Activated naive CD8-positive, alpha-beta T cell (primary cell): Measurements from ENCODE around the gene IGF2R.
"Not testable (repeated sequence)": the region's sequence is repeated elsewhere in the genome, so short reads cannot be mapped to it uniquely, and the experiment has no call there.

ENCODE experiments used
- H3K27ac Mint-ChIP-seq: one replicate; pipeline ENCODE4 v1.8.0; 2021; ENCODE audit warnings: mixed read lengths
- H3K27me3 Mint-ChIP-seq: one replicate; pipeline ENCODE4 v1.8.0; 2021; ENCODE audit warnings: mixed read lengths
- H3K36me3 Mint-ChIP-seq: one replicate; pipeline ENCODE4 v1.8.0; 2021; ENCODE audit warnings: mixed read lengths
- H3K4me1 Mint-ChIP-seq: one replicate; pipeline ENCODE4 v1.8.0; 2021; ENCODE audit warnings: low read depth, mixed read lengths
- H3K4me3 Mint-ChIP-seq: one replicate; pipeline ENCODE4 v1.8.0; 2021; ENCODE audit warnings: mild to moderate bottlenecking, mixed read lengths
- H3K9me3 Mint-ChIP-seq: one replicate; pipeline ENCODE4 v1.8.0; 2021; ENCODE audit warnings: low read depth, mixed read lengths

Gene IGF2R

DNA sequence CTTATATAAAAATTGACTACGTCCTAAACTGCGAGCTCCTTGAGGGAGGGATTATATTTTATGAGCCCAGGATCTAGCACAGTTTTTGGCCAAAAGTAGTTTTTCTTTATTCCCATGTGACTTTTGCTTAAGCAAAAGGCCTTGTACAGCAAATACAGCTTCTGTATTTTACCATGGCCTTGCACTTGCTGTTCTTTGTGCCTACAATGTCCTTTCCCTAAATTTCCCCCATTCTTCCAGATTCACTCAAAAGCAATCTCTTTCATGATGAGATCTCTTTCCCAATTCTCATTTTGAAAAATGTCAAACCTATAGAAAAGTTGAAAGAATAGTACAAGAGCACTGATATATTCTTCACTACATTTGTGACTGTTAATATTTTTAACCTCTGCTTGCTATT is 4.8 kb upstream of the IGF2R start:
- no peaks in the 10 kb centered on the region for H3K9me3 Mint-ChIP-seq
- no peaks in the 10 kb centered on the region for H3K36me3 Mint-ChIP-seq
- H3K4me1 Mint-ChIP-seq: peaks cover 4% of the 10 kb centered on the region
- no peak overlapping the region for H3K27ac Mint-ChIP-seq
- H3K27me3 Mint-ChIP-seq: no peaks in the 10 kb centered on the region
- no peak overlapping the region for H3K4me3 Mint-ChIP-seq

DNA sequence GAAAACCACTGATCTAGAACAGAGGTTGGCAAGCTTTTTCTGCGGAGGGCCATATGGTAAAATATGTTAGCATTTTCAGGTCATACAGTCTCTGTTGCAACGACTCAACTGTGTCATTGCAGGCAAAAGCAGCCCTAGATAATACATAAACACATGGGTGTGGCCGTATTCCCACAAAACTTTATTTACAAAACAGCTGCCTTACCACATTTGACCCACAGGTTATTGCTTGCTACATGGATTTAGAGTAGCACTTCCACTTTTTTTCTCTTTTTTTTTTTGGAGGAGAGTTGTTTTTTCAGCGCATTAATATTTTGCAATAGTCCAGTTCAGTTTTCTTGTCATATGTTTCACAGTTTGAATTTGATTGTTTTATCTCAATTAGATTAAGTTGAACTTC is 2.5 kb upstream of the IGF2R start:
- no peak overlapping the region for H3K27ac Mint-ChIP-seq
- H3K9me3 Mint-ChIP-seq: no peaks in the 10 kb centered on the region
- H3K27me3 Mint-ChIP-seq: no peaks in the 10 kb centered on the region
- peaks cover 18% of the 10 kb centered on the region for H3K4me1 Mint-ChIP-seq
- no peak overlapping the region for H3K4me3 Mint-ChIP-seq
- no peaks in the 10 kb centered on the region for H3K36me3 Mint-ChIP-seq

DNA sequence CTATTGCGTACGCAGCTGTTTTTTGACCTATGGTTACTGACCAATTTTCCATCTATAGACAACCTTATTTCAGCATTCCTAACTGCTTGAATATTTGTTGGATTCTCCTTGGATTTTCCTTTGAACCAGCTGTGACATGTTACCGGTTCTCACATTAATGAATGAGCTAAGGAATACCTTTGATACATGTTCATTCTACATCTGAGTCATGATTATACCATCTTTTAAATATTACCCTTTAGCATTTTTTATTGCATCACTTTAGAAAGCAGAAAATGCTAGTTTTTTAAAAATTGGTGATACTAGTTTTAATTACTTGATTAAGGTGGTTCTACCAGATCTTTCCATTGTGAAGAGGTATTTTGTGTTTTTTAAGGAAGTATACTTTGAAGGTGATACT is 1.9 kb upstream of the IGF2R start:
- H3K4me1 Mint-ChIP-seq: peaks cover 23% of the 10 kb centered on the region
- H3K27me3 Mint-ChIP-seq: no peaks in the 10 kb centered on the region
- no peaks in the 10 kb centered on the region for H3K9me3 Mint-ChIP-seq
- no peak overlapping the region for H3K4me3 Mint-ChIP-seq
- H3K36me3 Mint-ChIP-seq: no peaks in the 10 kb centered on the region
- no peak overlapping the region for H3K27ac Mint-ChIP-seq

DNA sequence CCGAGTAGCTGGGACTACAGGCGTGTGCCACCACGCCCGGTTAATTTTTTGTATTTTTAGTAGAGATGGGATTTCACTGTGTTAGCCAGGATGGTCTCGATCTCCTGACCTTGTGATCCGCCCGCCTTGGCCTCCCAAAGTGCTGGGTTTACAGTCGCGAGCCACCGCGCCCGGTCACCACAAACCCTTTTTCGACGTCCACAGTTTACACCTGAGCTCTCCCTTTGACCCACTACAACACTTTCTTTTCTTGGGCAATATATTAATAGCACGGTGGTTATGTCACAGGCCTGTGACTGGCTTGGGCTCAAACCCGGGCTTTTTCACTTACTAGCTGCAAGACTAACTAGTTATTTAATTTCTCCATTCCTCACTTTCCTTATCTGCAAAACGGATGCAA is 1.3 kb upstream of the IGF2R start:
- Mint-ChIP-seq H3K4me1 (peaks cover 30% of the 10 kb centered on the region), H3K4me3 (peak overlapping the region; percentile 51)
- H3K9me3 Mint-ChIP-seq, H3K36me3 Mint-ChIP-seq, H3K27me3 Mint-ChIP-seq, H3K27ac Mint-ChIP-seq: not testable (repeated sequence)

DNA sequence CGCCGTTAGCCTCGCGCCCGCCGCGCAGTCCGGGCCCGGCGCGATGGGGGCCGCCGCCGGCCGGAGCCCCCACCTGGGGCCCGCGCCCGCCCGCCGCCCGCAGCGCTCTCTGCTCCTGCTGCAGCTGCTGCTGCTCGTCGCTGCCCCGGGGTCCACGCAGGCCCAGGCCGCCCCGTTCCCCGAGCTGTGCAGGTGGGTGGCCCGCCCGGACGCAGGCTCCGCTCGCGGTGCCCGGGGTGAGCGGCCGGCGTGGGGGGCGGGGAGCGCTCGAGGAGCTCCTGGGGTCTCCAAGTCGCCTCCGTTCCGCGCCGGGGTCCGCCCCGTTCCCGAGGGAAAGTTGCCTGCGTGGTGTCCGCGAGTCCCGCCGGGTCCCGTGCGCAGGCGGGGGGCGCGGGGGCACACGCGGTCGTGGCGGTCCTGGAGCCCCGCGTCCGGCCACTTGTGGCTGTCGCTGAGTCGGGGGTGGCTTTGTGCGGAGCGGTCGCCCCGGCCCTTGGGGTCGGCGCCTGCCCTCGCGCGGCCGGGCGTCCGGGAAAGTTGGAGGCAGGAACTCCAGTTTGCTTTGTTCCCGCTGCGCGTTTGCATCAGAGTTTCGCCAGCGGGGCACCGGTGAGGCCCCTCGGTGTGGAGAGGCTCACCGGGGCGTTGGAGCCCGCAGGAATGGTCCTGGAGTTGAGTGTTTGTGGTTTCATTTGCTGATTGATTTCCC is 476 bp downstream of the IGF2R start:
- peak overlapping the region; percentile 95 for H3K4me3 Mint-ChIP-seq
- no peaks in the 10 kb centered on the region for H3K36me3 Mint-ChIP-seq
- H3K9me3 Mint-ChIP-seq: no peaks in the 10 kb centered on the region
- peaks cover 47% of the 10 kb centered on the region for H3K4me1 Mint-ChIP-seq
- H3K27ac Mint-ChIP-seq: peak overlapping the region; percentile 80
- no peaks in the 10 kb centered on the region for H3K27me3 Mint-ChIP-seq

DNA sequence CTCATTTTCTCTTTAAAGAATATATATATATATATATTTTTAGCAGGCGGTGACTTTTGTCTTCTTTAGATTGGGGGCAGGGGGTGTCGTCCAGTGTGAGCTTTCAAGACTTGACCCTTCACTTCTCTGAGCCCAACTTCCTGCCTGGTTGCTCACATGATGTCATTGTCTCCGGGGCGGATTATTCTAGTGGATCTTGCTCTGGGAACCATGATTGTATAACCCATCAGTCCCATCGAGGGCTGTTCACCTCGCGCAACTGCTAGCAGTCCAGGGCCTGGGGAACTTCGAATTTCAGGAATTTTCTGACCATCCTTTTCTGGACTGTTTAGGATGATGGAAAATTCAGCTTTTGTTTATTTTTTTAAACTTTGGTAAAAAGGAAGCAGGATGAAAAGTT is 1.0 kb downstream of the IGF2R start:
- H3K9me3 Mint-ChIP-seq: no peaks in the 10 kb centered on the region
- H3K27me3 Mint-ChIP-seq: no peaks in the 10 kb centered on the region
- peak overlapping the region; percentile 80 for H3K27ac Mint-ChIP-seq
- H3K36me3 Mint-ChIP-seq: no peaks in the 10 kb centered on the region
- peaks cover 53% of the 10 kb centered on the region for H3K4me1 Mint-ChIP-seq
- H3K4me3 Mint-ChIP-seq: peak overlapping the region; percentile 95

DNA sequence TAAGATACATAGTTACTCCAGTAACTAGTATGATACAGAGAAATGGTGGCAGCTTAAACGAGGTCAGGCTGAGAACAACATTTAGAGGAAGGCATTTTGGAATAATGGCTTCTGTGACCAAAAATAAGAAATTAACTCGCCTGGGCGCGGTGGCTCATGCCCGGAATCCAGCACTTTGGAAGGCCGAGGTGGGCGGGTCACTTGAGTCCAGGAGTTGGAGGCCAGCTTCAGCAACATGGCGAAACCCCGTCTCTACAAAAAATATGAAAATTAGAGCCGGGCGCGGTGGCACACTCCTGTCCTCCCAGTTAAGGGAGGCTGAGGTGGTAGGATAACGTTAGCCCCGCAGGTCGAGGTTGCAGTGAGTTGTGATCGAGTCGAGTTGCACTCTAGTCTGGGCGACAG is 1.8 kb downstream of the IGF2R start:
- Mint-ChIP-seq H3K36me3 (no peaks in the 10 kb centered on the region), H3K4me1 (peaks cover 58% of the 10 kb centered on the region), H3K27me3 (no peaks in the 10 kb centered on the region), H3K27ac (peak overlapping the region; percentile 80), H3K9me3 (no peaks in the 10 kb centered on the region), H3K4me3 (peak overlapping the region; percentile 95)

DNA sequence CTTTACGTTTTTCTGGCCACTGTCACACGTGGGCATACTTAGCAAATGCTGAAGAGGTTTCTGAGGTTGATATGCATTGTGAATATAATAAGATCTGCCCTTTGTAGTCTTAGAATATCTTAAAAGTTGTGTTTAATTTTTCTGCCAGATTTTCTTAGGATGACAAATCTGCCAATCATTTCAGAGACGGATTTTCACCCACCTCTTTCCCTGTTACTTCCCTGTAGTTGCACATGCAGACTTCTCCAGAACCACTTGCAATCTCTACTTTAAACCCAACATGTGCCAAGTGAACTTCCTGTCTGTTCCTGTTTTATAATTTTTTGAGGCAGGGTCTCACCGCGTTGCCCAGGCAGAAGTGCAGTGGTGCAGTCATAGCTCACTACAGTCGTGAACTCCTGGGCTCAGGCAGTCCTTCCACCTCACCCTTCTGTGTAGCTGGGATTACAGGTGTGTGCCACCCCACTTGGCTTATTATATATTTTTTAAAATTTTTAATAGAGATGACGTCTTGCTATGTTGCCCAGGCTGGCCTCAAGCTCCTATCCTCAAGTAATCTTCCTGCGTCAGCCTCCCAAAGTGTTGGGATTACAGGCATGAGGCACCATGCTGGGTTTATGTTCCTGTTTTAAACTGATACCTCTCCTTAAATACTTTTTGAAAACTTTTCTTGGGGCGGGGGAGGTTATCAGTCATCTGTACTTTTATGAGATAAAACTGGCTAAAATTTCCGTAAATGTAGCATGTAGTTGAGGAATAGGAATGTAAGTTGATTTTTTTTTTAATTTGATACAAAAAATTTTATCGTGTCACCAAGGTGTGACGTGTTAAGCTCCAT is 2.7 kb downstream of the IGF2R start:
- no peaks in the 10 kb centered on the region for H3K9me3 Mint-ChIP-seq
- H3K36me3 Mint-ChIP-seq: no peaks in the 10 kb centered on the region
- no peaks in the 10 kb centered on the region for H3K27me3 Mint-ChIP-seq
- peak overlapping the region; percentile 95 for H3K4me3 Mint-ChIP-seq
- peaks cover 65% of the 10 kb centered on the region for H3K4me1 Mint-ChIP-seq
- peak overlapping the region; percentile 41 for H3K27ac Mint-ChIP-seq

DNA sequence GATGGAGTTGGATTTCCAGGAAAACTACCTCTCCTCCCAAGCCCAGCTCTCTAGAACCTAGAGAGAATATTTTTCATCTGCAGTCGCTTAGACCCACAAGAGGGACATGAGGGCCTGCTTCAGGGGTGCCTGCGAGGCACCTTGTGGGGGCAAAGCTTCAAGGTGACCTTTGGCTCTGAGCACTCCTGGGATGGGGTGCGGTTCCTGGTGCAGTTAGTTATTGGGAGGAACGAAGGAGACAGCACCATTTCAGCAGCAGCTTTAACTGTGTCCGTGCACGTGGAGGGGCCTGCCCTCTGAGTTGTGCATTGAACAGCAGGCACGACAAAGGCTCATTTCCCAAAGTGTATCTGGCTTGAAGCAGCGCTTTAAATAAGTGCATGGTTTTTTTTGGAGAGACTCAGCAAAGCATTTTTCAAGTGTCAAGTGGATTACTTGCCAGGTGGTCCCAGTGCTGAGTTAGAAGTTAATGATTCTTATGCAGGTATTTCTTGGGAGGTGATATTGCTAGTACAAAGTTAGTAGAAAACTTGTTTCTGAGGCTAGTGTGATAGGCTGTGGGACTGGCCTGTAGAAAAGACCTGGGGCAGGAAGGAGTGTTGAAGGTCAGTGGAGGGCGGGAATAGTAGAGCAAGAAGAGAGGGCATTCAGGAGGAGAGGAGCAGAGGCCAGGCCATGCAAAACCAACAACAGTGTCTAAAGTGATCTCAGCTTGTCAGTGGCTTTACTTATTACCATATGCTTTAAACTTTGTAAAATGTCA is 3.8 kb downstream of the IGF2R start:
- H3K27me3 Mint-ChIP-seq: no peaks in the 10 kb centered on the region
- H3K4me3 Mint-ChIP-seq: peak overlapping the region; percentile 45
- peaks cover 75% of the 10 kb centered on the region for H3K4me1 Mint-ChIP-seq
- H3K27ac Mint-ChIP-seq: peak overlapping the region; percentile 42
- no peaks in the 10 kb centered on the region for H3K9me3 Mint-ChIP-seq
- H3K36me3 Mint-ChIP-seq: no peaks in the 10 kb centered on the region

DNA sequence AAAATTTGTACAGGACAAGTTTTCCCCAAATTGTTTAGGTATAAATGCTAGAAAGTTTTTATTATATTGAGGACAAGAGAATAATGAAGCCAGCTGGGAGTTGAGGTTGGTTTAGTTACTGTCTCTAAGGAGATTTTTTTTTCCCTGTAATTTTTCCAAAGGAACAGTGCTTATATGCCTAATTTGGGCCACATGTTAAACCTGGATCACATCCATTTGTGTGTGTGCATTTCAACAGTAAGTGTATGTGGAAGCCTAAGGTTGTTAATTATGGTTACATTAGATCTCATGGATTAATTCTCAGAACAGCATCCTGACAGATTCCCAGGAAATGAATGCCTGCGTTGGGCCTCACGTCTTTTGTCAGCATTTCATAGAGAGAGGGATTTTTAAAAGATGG is 4.5 kb downstream of the IGF2R start:
- Mint-ChIP-seq H3K4me3 (peak overlapping the region; percentile 56), H3K4me1 (peaks cover 80% of the 10 kb centered on the region), H3K27ac (peak overlapping the region; percentile 68), H3K36me3 (no peaks in the 10 kb centered on the region), H3K27me3 (no peaks in the 10 kb centered on the region), H3K9me3 (no peaks in the 10 kb centered on the region)

DNA sequence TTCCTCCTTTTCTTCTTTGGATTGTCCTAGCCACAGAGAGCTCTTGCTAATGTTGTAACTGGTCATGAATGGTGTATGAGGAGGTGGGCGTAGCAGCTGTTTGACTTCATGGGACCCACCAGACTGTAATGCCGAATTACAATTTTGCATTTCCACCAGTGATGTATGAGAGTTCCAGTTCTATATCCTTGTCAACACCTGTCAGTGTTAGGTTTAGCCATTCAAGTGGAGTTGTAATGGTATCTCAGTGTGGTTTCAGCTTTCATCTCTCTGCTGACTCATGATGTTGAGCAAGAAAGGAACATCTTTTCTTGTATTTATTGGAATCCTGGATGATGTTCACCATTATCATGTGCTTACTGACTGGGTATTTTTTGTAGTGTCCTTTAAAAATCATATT is 5.1 kb downstream of the IGF2R start:
- no peaks in the 10 kb centered on the region for H3K36me3 Mint-ChIP-seq
- H3K27me3 Mint-ChIP-seq: no peaks in the 10 kb centered on the region
- H3K9me3 Mint-ChIP-seq: no peaks in the 10 kb centered on the region
- peak overlapping the region; percentile 68 for H3K27ac Mint-ChIP-seq
- peaks cover 85% of the 10 kb centered on the region for H3K4me1 Mint-ChIP-seq
- peak overlapping the region; percentile 56 for H3K4me3 Mint-ChIP-seq

DNA sequence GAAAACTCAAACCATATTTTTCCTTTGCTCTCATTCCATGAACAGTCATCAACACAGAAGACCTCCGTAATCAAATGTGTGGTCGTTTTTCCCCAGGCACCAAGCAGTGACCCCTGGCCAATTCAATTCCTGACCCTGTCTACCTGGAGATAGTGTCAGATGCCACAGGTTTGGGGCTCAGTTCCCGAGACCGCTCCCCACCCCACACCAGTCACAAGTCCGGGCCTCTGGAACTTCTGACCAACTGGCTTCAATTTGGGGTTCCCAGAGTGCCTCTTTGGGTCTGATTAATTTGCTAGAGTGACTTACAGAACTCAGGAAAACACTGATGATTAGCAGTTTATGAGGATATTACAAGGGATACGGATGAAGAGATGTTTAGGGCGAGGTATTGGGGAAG is 6.0 kb downstream of the IGF2R start:
- H3K9me3 Mint-ChIP-seq: no peaks in the 10 kb centered on the region
- peaks cover 92% of the 10 kb centered on the region for H3K4me1 Mint-ChIP-seq
- no peaks in the 10 kb centered on the region for H3K27me3 Mint-ChIP-seq
- H3K4me3 Mint-ChIP-seq: no peak overlapping the region
- no peaks in the 10 kb centered on the region for H3K36me3 Mint-ChIP-seq
- H3K27ac Mint-ChIP-seq: peak overlapping the region; percentile 71

DNA sequence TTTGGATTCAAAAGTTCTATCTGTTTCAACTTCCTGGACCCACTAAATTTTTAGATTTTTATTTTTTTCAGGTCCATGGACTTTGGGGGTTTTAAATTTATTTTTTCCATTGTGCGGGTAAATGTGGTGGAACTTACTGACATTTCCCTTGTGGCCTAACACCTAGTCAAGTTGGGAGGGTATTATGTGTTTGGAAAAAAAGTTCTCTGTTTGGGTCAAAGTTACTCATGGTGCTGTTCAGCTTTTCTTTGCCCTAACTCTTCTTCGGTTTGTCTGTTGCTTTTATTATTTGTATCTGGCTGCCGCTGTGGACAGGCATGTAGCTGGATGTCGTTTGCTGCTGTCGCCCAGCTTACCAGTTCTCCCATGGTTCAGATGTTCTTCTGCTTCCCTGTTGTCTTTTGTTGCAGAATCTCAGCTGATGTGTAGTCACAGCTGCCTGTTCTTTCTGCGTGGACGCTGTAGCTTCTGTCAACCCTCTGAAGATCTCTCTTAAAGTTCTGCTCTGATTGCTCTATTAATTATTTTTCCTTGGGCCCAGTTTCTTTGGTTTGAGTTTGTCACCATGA is 7.9 kb downstream of the IGF2R start:
- Mint-ChIP-seq H3K27me3 (no peaks in the 10 kb centered on the region), H3K27ac (peak overlapping the region; percentile 95), H3K36me3 (peaks cover 2% of the 10 kb centered on the region), H3K9me3 (no peaks in the 10 kb centered on the region), H3K4me1 (peaks cover 94% of the 10 kb centered on the region), H3K4me3 (peak overlapping the region; percentile 72)

DNA sequence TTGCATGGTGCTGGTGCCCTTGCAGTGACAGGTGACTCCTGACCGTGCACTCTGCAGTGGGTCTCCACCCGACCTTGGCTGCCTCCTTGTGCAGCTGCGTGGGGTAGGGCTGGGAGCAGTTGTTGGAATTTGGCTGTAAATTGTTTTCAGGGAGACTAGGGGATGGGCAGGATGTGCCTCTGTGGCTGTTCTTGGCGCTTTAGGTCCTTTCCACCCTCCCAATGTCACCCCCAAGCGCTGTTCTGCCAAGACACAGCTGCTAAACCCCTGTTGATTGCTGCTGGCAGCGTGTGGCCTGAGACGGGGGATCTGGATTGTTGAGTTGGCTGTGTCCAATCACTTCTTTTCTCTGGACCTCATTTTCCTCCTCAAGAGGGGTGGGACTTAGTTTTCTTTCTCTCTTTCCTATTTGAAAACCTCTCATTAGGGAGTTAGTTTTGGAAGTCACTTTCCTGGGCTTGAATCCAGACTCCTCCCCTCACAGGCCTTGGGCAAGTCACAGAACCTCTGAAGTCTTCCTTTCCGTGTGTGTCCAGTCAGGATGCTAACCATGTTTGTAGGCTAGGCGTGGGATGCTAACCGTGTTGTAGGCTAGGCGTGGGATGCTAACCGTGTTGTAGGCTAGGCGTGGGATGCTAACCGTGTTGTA is 8.5 kb downstream of the IGF2R start:
- H3K9me3 Mint-ChIP-seq: no peaks in the 10 kb centered on the region
- H3K4me3 Mint-ChIP-seq: peak overlapping the region; percentile 72
- H3K27ac Mint-ChIP-seq: peak overlapping the region; percentile 95
- peaks cover 2% of the 10 kb centered on the region for H3K36me3 Mint-ChIP-seq
- no peaks in the 10 kb centered on the region for H3K27me3 Mint-ChIP-seq
- peaks cover 94% of the 10 kb centered on the region for H3K4me1 Mint-ChIP-seq
